GM13976 (cell line): ENCODE data around the gene LINC01488.

Experiments used
- DNase-seq: peaks from one replicate; pipeline ENCODE4 v3.0.0; 2012; ENCODE audit warnings: low spot score
- CTCF ChIP-seq: IDR thresholded peaks from 2 replicates; pipeline ENCODE4 v1.5.1; 2012; ENCODE audit warnings: borderline replicate concordance, mild to moderate bottlenecking; ENCODE audit not compliant: insufficient read depth; ENCODE audit errors: extremely low read depth, missing control alignments, control extremely low read depth
- in situ Hi-C: fragments of 300-500 bp; cut with MboI; formaldehyde crosslinking; loops from one replicate; pipeline ENCODE4 v1.12.0; 2022; ENCODE audit warnings: low sequenced_read_pairs, mixed read lengths, inconsistent platforms; ENCODE audit not compliant: unreplicated experiment

Gene LINC01488

GRCh38 chr11:69483691-69484426, 2.4 kb downstream of the LINC01488 start:
- DNase-seq: no peak
- in situ Hi-C loops: no loop called here
- TF ChIP-seq CTCF: no peak

- TF ChIP-seq CTCF: no peak
- DNase-seq: no peak
- in situ Hi-C loops: no loop called here
These were observed 3.2 kb downstream of the LINC01488 start for GRCh38 chr11:69484427-69485259.

GRCh38 chr11:69485337-69486041, 4.0 kb downstream of the LINC01488 start:
- no peak for TF ChIP-seq CTCF
- in situ Hi-C loops: no loop called here
- DNase-seq: no peak

GRCh38 chr11:69486056-69486772, 4.8 kb downstream of the LINC01488 start:
- in situ Hi-C loops: no loop called here
- no peak for DNase-seq
- TF ChIP-seq CTCF: no peak

- no peak for DNase-seq
- in situ Hi-C loops: no loop called here
- no peak for TF ChIP-seq CTCF
These were observed 5.4 kb downstream of the LINC01488 start for GRCh38 chr11:69486773-69487291.

- in situ Hi-C loops: no loop called here
- no peak for TF ChIP-seq CTCF
- DNase-seq: no peak
These were observed 5.9 kb downstream of the LINC01488 start for GRCh38 chr11:69487391-69487790.
